A673 (cell line): ENCODE results near the gene ARMH1. TPM values are rescaled to one million over a fixed set of nuclear protein-coding genes. Genes with fewer than 3 reads are reported as not detected.

Experiments used
- BruUV-seq: library from RNA; stranded (reverse); fragments of 400-500 nt; replicated peaks from 2 replicates; lab custom pipeline; 2021; lab: Mats Ljungman, UMichigan
- CTCF ChIA-PET: fragments of 300-600 bp; sonication (Branson Sonifier 250); formaldehyde crosslinking; loops from one replicate; lab custom pipeline; 2022; ENCODE audit warnings: antibody characterized with exemption; lab: Charles Lee
- POLR2A ChIA-PET: fragments of 300-600 bp; sonication (Branson Sonifier 250); formaldehyde crosslinking; loops from one replicate; lab custom pipeline; 2022; ENCODE audit warnings: antibody characterized with exemption; ENCODE audit not compliant: low non-redundant PET; lab: Charles Lee
- DNase-seq: peaks from one replicate; pipeline ENCODE4 v3.0.0-alpha.2; 2015; ENCODE audit warnings: low spot score
- H3K27ac ChIP-seq: fragments of 200-600 bp; sonication (generic); 2 replicates; pipeline ENCODE4 v1.5.1; 2016; ENCODE audit warnings: mixed run types, low read depth, mild to moderate bottlenecking, mixed read lengths, antibody characterized with exemption, low read length; ENCODE audit not compliant: poor library complexity, severe bottlenecking
- H3K27me3 ChIP-seq: fragments of 200-600 bp; sonication (generic); replicated peaks from 2 replicates; pipeline ENCODE4 v1.6.1; 2017; ENCODE audit warnings: mixed run types, low read depth, mild to moderate bottlenecking, mixed read lengths, antibody characterized with exemption, low read length; ENCODE audit not compliant: insufficient read depth, poor library complexity
- H3K36me3 ChIP-seq: fragments of 200-600 bp; sonication (generic); 2 replicates; pipeline ENCODE4 v1.6.1; 2016; ENCODE audit warnings: mixed run types, mild to moderate bottlenecking, mixed read lengths, antibody characterized with exemption, low read length; ENCODE audit not compliant: insufficient read depth, poor library complexity, severe bottlenecking
- H3K4me1 ChIP-seq: fragments of 200-600 bp; sonication (generic); 2 replicates; pipeline ENCODE4 v1.6.1; 2017; ENCODE audit warnings: mixed run types, mild to moderate bottlenecking, mixed read lengths, antibody characterized with exemption, low read length; ENCODE audit not compliant: insufficient read depth, poor library complexity, severe bottlenecking
- H3K4me3 ChIP-seq: fragments of 200-600 bp; sonication (generic); 2 replicates; pipeline ENCODE4 v1.5.1; 2016; ENCODE audit warnings: low read depth, mixed run types, mild to moderate bottlenecking, mixed read lengths, low read length; ENCODE audit not compliant: poor library complexity, severe bottlenecking
- H3K9me3 ChIP-seq: fragments of 200-600 bp; sonication (generic); 2 replicates; pipeline ENCODE4 v1.6.1; 2016; ENCODE audit warnings: mixed run types, low read depth, mild to moderate bottlenecking, mixed read lengths, antibody characterized with exemption, low read length; ENCODE audit not compliant: poor library complexity, severe bottlenecking
- EZH2 ChIP-seq: fragments of 200-600 bp; sonication (generic); IDR thresholded peaks from 2 replicates; pipeline ENCODE4 v1.6.1; 2017; ENCODE audit warnings: borderline replicate concordance, low read depth, mild to moderate bottlenecking, mixed read lengths, antibody characterized with exemption, low read length; ENCODE audit not compliant: poor library complexity, severe bottlenecking
- intact Hi-C: fragments of 100-400 bp; cut with micrococcal nuclease; formaldehyde crosslinking; loops from one replicate; pipeline ENCODE4 v1.10.0; 2022; ENCODE audit not compliant: unreplicated experiment
- total RNA-seq: library from RNA; stranded (reverse); gene quantifications from 2 replicates; pipeline ENCODE4 v1.2.3, GENCODE V29; 2021
- TF ChIP-seq, protein P1 (sequence below): fragments of 300-800, 200-600 bp; sonication (generic); conservative IDR thresholded peaks from 2 replicates; pipeline ENCODE4 v1.5.1; 2017; ENCODE audit warnings: low read depth, mild to moderate bottlenecking, antibody characterized with exemption, low read length, moderate library complexity, mixed read lengths

Gene ARMH1
- total RNA-seq, 1 experiment from 2014 or later, result 0.26 TPM

GRCh38 chr1:44670751-44671640 is 3.5 kb upstream of the ARMH1 start:
- no peaks in the 10 kb centered on the region for H3K9me3 ChIP-seq
- no peak overlapping the region for H3K4me3 ChIP-seq
- no peaks in the 10 kb centered on the region for H3K27me3 ChIP-seq
- peaks cover 5% of the 10 kb centered on the region for H3K4me1 ChIP-seq
- POLR2A ChIA-PET, result no interaction called here
- intact Hi-C loops, result no loop called here
- no peak for TF ChIP-seq EZH2
- TF ChIP-seq, protein P1, sequence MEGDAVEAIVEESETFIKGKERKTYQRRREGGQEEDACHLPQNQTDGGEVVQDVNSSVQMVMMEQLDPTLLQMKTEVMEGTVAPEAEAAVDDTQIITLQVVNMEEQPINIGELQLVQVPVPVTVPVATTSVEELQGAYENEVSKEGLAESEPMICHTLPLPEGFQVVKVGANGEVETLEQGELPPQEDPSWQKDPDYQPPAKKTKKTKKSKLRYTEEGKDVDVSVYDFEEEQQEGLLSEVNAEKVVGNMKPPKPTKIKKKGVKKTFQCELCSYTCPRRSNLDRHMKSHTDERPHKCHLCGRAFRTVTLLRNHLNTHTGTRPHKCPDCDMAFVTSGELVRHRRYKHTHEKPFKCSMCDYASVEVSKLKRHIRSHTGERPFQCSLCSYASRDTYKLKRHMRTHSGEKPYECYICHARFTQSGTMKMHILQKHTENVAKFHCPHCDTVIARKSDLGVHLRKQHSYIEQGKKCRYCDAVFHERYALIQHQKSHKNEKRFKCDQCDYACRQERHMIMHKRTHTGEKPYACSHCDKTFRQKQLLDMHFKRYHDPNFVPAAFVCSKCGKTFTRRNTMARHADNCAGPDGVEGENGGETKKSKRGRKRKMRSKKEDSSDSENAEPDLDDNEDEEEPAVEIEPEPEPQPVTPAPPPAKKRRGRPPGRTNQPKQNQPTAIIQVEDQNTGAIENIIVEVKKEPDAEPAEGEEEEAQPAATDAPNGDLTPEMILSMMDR, result no peak
- CTCF ChIA-PET, result no interaction called here
- BruUV-seq, result no TSS peak
- DNase-seq, result no peak
- no peaks in the 10 kb centered on the region for H3K36me3 ChIP-seq
- no peak overlapping the region for H3K27ac ChIP-seq

DNA sequence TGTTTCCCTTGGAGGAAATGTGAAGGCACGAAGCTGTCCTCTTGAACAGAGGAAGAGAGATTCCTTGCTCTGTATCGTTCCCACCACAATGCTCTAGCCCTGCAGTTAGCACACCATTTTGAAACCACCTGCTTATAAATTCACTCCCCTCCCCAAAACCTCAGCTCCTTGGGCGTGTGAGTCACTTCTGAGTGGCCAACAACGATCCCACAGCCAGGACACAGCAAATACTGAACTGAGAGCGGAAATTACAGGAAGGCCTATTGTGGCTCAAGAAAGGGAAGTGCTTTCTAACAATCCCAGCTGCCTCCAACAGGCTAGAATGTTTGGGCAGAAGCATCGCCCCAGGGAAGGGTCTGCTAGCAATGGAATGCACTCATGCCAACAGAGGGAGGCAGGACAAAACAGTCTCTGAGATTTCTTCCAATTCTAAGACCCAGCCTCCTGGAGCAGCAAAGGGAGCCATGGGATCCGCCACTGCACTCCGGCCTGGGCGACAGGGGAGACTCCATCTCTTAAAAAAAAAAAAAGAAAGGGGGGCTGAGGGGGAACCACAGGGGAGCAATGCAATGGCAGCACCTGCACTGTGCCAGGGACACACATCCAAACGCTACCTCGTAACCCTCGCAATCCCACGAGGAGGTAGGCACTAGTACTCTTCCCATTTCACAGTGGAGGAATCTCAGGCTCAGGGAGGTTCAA is 2.1 kb upstream of the ARMH1 start:
- no peak for TF ChIP-seq EZH2
- TF ChIP-seq, protein P1, result no peak
- no peak for DNase-seq
- Histone ChIP-seq H3K27me3 (no peaks in the 10 kb centered on the region), H3K36me3 (no peaks in the 10 kb centered on the region), H3K4me3 (no peak overlapping the region), H3K4me1 (peaks cover 5% of the 10 kb centered on the region), H3K27ac (no peak overlapping the region), H3K9me3 (no peaks in the 10 kb centered on the region)
- intact Hi-C loops, result no loop called here
- ChIA-PET POLR2A (no interaction called here), CTCF (no interaction called here)
- BruUV-seq, result no TSS peak

DNA sequence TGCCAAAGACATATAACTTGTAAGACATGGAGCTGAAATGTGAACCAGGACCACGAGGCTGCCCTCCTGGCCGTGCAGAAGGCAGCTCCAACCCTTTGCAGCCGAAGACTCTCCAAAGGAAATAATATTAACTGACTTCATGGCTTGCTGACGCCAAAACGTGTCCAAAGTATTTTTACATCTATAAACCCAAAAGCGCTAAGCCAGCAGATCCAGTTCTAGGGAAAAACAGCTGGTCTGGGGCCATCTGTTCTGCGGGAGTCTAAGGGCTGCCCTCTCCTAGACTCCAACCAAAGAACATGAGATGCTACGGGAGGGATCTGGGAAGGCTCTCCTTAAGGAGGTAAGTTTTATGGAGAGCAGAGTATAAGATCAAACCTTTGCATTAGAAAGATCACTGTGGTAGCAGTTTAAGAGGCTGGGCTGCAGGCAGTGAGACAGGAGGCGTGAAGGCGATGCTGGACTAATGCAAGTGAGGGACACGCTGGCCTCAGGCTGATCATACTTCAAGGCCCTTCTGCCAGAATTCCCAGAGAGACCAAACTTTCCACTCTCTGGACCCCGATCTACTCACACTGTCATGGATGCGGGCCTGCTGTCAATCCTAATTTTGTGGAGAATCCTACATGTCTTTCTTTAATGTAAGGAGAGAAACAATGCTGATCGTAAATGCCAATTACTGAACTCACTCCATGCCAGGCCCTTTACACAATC is 1.4 kb upstream of the ARMH1 start:
- peaks cover 5% of the 10 kb centered on the region for H3K4me1 ChIP-seq
- no peaks in the 10 kb centered on the region for H3K27me3 ChIP-seq
- TF ChIP-seq, protein P1, result no peak
- TF ChIP-seq EZH2, result no peak
- no peaks in the 10 kb centered on the region for H3K36me3 ChIP-seq
- DNase-seq, result no peak
- BruUV-seq, result TSS peak; percentile 65
- H3K9me3 ChIP-seq, result no peaks in the 10 kb centered on the region
- H3K4me3 ChIP-seq, result peak overlapping the region; percentile 62
- POLR2A ChIA-PET, result interaction anchor here (1.0 kb wide), 1 partner anchor 49 kb away, joined by 7 read pairs; no protein-coding TSS in a partner anchor
- CTCF ChIA-PET, result no interaction called here
- H3K27ac ChIP-seq, result no peak overlapping the region
- intact Hi-C loops, result no loop called here
